ENCODE measurements around the gene RB1.
"Not testable (repeated sequence)": the region's sequence is repeated elsewhere in the genome, so short reads cannot be mapped to it uniquely, and the experiment has no call there.

RB1 gene

GRCh38 chr13:48355524-48355923 is 52.0 kb downstream of the RB1 start:
- not testable (repeated sequence) for FAIRE-seq

DNA sequence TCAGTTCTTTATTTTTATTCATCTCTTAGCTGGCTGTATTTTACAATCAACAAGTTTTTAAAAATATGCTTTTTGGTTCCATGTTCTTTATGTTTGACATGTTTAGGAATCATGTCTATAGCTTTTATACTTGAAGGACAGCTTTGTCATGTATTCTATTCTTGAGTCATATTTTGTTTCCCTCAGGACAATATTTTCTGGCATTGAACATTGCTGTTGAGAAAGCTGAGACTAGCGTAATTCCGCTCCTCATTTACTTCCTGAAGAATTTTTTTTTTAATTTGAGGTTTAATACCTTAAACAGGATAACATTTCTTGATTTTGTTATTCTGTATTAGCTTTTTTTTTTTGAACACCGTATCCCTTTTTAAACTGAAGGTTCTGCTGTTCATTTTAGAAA is 53.2 kb downstream of the RB1 start:
- FAIRE-seq = no peak

DNA sequence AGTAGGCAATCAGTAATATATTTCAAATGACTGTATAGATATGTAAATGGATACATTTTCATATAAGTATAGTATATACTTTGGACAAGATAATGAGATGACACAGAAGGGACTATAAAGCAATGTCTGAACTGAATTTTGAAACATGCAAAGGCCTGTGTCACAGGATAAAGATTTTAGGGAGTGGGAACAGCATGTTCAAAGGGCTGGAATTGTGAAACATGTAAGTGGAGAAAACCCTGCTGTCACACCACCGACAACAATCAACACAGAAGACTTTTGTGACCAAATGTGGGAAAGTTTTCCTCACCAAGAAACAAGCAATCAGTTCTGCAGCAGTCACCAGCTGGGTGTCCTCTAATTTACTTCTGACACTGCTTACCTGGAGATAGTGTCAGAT is 66.4 kb downstream of the RB1 start:
- FAIRE-seq = no peak

GRCh38 chr13:48370815-48371214 is 67.3 kb downstream of the RB1 start:
- FAIRE-seq = no peak

DNA sequence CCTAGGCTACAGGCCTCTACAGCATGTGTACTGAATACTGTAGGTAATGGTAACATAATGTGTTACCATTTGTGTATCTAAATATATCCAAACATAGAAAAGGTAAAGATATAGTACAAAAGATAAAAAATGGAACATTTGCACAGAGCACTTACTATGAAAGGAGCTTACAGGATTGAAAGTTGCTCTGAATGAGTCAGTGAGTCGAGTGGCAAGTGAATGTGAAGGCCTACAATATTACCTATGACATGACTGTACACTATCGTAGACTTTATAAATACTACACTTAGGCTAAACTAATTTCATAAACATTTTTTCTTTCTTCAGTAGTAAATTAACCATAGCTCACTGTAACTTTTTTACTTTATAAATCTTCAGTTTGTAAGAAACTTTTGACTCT is 74.3 kb downstream of the RB1 start:
- FAIRE-seq = no peak

DNA sequence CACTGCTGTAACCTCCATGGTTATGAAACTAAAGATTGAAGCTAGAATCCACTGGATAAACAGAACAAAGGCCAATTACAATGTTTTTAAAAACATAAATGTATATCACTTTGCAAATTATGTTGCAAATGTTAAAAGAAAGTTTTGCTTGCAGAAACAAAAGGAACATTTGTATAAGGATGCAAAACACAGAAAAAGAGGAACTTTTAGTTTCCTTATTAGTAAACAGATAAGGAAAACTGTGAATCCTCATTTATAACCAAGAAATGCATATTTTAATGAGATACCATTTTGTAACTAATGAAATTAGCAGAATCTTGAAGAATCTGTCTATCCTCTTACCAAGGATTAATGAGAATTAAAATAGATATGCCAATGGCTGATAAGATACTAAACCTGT is 77.0 kb downstream of the RB1 start:
- peak; percentile 25 for FAIRE-seq

GRCh38 chr13:48383384-48383783 is 79.8 kb downstream of the RB1 start:
- no peak for FAIRE-seq

DNA sequence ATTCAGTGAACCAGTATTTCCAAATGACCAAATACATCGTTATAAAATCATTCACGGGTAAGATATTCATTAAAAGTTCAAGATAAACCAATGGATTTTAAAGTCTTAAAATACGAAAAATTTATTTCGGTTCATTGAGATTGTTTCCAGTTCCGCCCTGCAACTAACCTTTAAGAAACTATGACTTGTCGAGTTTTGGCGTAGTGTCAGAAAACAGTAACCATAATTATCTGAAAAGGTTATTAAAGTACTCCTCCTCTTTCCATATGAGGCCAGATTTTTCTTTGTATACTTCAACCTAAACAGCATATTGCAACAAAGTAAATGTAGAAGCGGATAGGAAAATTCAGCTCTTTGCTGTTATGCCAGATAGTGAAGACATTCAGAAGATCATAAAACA is 83.3 kb downstream of the RB1 start:
- no peak for FAIRE-seq

- FAIRE-seq = no peak
Measured at GRCh38 chr13:48391257-48391656, 87.7 kb downstream of the RB1 start.

- FAIRE-seq = no peak
Measured at GRCh38 chr13:48393030-48393697, 89.6 kb downstream of the RB1 start.

- FAIRE-seq = no peak
Measured at GRCh38 chr13:48393698-48394085, 90.1 kb downstream of the RB1 start.

DNA sequence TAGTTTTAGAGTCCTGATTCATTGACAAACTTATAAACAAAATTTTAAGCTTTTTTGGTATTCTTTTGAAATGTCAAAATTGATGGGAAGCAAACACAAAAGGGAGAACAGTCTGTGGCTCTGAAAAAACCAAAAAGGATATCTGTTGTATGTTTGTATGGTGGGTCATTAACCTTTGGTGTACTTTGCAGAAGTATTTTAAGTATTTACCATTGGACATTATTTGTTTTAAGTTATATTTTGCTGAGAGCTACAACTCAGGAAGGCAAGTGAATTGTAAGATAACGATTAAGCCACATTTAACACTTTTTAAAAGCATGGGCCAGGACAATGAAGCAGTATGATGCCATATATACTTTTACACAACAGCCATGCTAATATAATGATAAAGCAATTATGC is 94.2 kb downstream of the RB1 start:
- FAIRE-seq = no peak

DNA sequence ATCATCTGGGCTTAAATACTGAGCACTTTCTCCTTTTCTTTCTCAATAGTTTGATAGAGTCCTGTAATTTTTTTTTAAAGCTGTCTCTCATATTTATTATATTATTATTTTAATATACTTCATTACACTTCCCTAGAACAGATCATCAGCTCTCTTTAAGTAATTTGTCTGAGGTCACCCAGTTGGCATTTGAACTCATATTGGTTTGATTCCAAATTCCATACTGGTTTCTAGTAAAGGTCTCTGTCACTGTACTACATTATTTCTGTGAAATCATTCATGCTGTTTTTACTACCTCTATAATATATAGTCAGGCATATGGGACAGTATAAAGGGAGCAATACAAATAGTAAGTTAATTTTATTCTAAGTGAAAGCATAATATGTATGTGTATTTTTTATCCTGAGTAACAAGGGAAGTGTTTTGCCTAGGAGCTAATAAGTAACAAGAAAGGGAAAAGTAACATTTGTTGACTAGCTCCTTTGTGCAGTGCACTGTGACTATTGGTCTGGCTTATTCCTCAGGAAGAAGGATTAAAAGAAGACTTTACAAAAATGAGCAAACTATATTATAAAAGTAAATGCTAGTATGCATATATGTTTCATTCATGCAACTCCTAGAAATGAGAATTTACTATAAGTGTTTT is 95.0 kb downstream of the RB1 start:
- FAIRE-seq = no peak

DNA sequence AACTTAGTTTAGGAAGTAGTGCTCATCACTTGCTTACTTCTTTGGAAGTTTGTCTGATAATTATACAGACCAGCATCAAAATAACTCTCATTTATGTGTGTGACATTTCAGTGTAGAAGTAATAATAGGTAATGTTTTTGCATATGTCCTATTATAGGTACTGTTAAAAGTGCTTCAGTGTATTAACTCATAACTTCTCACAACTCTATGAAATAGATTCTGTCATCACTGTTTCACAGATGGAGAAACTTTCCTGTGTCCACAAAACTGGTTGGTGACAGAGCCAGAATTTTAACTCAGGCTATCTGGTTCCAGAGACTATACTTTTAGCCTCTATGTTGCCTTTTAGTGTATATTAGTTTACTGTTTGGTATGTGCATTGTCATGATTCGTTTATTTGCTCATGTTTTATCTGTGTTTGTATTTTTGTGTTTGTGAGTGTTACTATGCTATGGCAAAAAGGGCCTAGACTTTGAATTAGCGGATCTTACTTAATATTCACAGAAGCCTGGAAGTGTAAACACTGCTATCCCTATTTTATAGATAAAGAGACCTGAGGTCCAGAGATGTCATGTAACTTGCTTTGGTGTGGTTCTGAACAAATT is 96.6 kb downstream of the RB1 start:
- FAIRE-seq = no peak

DNA sequence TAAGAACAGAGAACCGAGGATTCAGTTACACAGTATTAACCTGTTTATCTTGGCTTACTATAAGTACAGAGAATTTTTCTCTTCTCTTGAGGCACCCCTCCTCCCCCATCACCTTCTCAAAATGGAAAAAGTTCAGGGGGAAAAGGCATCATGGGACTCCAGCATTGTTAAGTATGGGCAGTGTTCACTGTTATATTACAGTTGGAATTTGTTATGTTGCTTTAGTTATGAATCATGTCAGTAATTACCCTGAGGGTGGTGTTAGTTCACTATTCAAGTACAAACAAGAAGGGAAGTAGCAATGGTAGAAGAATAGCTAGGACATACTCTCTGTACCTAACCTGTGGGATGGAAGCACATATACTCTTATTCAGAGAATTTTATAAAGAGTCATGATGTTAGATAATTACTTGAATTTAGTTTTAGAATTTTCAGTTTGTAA is 97.3 kb downstream of the RB1 start:
- FAIRE-seq = no peak

- no peak for FAIRE-seq
Measured at GRCh38 chr13:48401480-48401879, 97.9 kb downstream of the RB1 start.

- FAIRE-seq = no peak
Measured at GRCh38 chr13:48402325-48402932, 98.9 kb downstream of the RB1 start.

DNA sequence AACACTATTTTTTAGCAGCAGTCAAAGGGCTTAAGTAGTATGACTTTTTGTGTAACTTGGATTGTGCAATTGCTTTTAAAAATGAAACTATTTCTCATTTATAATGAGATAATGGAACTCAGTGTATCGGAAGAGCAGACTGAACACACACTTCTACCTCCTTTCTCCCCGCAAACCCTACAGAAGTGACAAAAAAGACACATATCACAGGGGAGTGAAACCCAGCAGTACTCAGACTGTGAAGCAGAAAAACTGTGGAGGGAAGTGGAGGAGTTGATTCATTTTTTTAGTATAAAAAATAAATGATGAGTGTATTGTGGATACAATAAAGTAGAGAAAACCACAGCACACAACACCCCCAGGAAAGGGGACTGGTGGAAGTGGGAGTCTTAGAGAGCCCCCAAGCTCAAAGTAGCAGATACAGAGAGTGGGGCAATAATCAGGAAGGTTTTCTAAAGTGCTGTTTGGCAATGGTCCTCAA is 99.6 kb downstream of the RB1 start:
- FAIRE-seq = no peak

DNA sequence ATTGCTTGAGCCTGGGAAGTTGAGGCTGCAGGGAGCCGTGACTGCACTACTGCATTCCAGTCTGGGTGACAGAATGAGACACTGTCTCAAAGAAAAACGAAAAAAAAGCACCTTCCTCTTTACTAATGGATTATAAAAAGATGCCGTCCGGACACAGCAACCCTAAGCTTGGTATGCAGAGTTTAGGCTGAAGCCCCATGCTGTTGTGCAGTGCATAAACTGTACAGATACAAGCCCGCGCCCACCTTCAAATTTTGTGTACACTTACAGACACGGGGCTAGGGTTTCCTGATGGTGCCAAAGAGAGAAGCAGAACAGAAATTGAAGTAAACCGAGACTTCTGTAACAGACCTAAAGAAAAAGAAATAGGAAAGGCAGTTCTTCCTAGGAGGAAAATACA is 100.4 kb downstream of the RB1 start:
- FAIRE-seq = no peak

DNA sequence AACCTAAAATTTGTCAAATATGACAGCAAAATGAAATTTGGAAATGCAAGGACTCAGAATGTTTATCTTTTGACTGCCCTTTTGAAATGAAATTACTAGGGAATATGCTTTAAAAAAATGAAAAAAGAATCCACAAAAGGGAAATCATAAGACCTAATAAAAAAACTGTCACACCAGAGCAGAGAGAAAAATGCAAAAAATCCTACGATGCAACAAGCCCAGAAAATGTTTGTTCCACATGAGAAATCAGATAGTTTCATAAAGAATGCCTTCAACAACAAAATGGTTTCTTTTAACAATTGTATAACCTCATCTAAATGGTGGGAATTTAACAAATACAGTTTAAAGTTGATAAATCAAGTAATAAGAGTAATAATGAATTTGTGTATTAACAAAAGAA is 101.4 kb downstream of the RB1 start:
- FAIRE-seq = no peak

GRCh38 chr13:48405875-48406274 is 102.3 kb downstream of the RB1 start:
- FAIRE-seq = no peak

GRCh38 chr13:48410199-48410598 is 106.6 kb downstream of the RB1 start:
- no peak for FAIRE-seq

- FAIRE-seq = no peak
Measured at GRCh38 chr13:48411147-48411794, 107.7 kb downstream of the RB1 start.

All from A204.1 (cell line).